SKM-1 (cell line): ENCODE data around the gene TBC1D1.

Source experiments
- DNase-seq: peaks from one replicate; lab custom pipeline; 2025; ENCODE audit not compliant: unreplicated experiment; lab: John Stamatoyannopoulos, UW

Gene TBC1D1

DNA sequence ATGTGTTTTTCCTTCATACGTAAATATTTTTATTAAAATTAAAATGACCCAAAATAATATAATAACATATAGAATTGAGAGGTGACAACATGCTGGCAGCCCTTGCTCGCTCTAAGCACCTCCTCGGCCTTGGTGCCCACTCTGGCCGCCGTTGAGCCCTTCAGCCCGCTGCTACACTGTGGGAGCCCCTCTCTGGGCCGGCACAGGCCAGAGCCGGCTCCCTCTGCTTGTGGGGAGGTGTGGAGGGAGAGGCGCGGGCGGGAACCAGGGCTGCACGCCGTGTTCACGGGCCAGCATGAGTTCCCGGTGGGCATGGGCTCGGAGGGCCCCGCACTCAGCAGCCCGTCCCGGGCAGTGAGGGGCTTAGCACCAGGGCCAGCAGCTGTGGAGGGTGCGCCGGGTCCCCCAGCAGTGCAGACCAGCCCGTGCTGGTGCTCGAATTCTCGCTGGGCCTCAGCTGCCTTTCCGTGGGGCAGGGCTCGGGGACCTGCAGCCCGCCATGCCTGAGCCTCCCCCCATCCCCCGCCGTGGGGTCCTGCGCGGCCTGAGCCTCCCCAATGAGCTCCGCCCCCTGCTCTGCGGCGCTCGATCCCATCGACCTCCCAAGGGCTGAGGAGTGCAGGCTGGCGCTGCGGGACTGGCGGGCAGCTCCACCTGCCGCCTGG lies 291.6 kb downstream of the TBC1D1 start:
- DNase-seq, result no peak

DNA sequence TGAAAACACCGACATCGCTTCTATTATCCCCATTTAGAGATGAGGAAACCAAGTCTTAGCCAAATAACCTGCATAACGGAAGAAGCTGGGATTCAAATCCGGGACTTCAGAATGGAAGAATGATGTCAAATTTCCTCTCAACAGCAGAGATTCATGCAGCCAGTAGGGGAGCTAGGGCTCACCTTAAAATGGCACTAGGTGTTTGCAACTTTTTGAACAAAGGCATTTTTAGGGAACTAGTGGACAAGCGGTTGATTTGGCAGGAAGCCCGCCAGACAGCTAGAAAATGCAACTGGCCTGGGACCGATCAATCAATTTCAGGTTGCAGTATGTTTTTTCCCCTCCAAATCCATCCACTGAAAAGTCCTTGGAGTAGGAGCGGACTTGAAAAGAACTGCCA lies 293.5 kb downstream of the TBC1D1 start:
- DNase-seq, result no peak

- no peak for DNase-seq
Observed at GRCh38 chr4:38185406-38186144, 294.7 kb downstream of the TBC1D1 start.

GRCh38 chr4:38188136-38188535 lies 297.3 kb downstream of the TBC1D1 start:
- no peak for DNase-seq

DNA sequence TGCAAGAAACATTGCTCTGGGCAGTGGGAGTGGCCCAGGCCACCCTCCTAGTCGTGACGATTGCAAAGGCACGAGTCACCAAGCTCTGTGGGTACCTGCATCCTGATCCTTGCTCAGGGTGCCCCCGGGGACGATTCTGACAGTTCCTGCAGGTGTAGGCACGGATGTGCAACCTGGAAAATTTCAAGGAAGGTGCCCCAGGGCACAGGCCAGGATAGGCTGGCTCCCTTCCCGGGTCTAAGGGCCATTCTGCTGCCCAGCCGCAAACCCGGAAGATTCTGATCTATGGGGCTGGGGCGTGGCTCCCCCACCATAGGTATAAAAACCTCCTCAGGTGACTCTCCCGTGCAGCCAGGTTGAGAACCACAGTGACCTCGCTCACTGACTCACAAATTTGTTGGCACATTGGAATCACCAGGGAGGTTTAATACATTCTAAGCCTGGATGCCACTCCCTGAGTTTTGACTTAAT lies 297.8 kb downstream of the TBC1D1 start:
- no peak for DNase-seq
